ENCODE measurements around the gene TAOK3.
A peak's percentile ranks its signal among the peaks of the same experiment; 100 is the strongest.

Gene TAOK3

GRCh38 chr12:118109088-118109487, 263.6 kb downstream of the TAOK3 start:
- Histone ChIP-seq H3K9ac (ENCODE audit: low read depth in 1 of 2, low read length in 2 of 2) (no peak overlapping the region), H3K27ac (ENCODE audit: low read depth, low read length) (no peak overlapping the region), H3K27me3 (ENCODE audit: control insufficient read depth in 1 of 2, insufficient read depth in 2 of 2, low read length in 2 of 2) (no peaks in the 10 kb centered on the region), H3K4me3 (ENCODE audit: low read depth in 1 of 2, low read length in 2 of 2) (no peak overlapping the region), H3K36me3 (ENCODE audit: control insufficient read depth in 1 of 2, insufficient read depth in 2 of 2, low read length in 2 of 2) (no peaks in the 10 kb centered on the region), H3K4me1 (ENCODE audit: control insufficient read depth in 1 of 2, insufficient read depth in 2 of 2, low read length in 2 of 2) (peaks cover 0 to 16% of the 10 kb centered on the region in 2 donors), H3K9me3 (ENCODE audit: control insufficient read depth in 1 of 2, low read length in 2 of 2) (no peaks in the 10 kb centered on the region)

DNA sequence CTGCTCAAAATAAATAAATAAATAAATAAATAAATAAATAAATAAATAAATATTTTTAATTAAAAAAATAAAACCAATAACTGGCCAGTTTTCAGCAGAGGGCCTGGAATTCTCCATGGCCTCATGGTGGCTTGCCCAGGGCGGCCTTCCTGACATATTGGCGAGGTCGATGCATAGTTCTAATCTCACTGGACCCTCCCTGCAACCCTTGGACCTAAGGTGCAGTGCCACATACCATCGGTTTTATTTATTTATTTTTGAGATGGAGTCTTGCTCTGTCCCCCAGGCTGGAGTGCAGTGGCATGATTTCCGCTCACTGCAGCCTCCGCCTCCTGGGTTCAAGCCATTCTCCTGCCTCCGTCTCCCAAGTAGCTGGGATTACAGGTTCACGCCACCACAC, 265.0 kb downstream of the TAOK3 start:
- Histone ChIP-seq H3K4me3 (ENCODE audit: low read depth in 1 of 2, low read length in 2 of 2) (no peak overlapping the region), H3K9ac (ENCODE audit: low read depth in 1 of 2, low read length in 2 of 2) (no peak overlapping the region), H3K9me3 (ENCODE audit: control insufficient read depth in 1 of 2, low read length in 2 of 2) (no peaks in the 10 kb centered on the region), H3K36me3 (ENCODE audit: control insufficient read depth in 1 of 2, insufficient read depth in 2 of 2, low read length in 2 of 2) (no peaks in the 10 kb centered on the region), H3K4me1 (ENCODE audit: control insufficient read depth in 1 of 2, insufficient read depth in 2 of 2, low read length in 2 of 2) (peaks cover 0 to 17% of the 10 kb centered on the region in 2 donors), H3K27me3 (ENCODE audit: control insufficient read depth in 1 of 2, insufficient read depth in 2 of 2, low read length in 2 of 2) (no peaks in the 10 kb centered on the region), H3K27ac (ENCODE audit: low read depth, low read length) (no peak overlapping the region)

DNA sequence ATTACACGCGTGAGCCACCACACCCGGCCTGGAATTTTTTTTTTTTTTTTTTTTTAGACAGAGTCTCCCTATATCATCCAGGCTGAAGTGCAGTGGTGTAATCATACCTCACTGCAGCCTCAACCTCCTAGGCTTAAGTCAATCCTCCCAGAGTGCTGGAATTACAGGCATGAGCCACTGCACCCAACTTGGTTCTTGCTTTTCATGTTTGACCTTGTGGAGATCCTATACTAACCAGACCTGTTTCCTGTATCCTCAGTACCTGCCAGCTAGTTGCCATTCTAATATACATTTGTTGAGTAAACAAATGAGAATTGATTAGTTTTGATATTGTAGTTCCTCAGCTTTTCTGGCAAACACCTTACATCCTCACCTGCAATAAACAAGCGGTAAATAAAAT, 265.7 kb downstream of the TAOK3 start:
- Histone ChIP-seq H3K36me3 (ENCODE audit: control insufficient read depth in 1 of 2, insufficient read depth in 2 of 2, low read length in 2 of 2) (no peaks in the 10 kb centered on the region), H3K9ac (ENCODE audit: low read depth in 1 of 2, low read length in 2 of 2) (no peak overlapping the region), H3K9me3 (ENCODE audit: control insufficient read depth in 1 of 2, low read length in 2 of 2) (no peaks in the 10 kb centered on the region), H3K27me3 (ENCODE audit: control insufficient read depth in 1 of 2, insufficient read depth in 2 of 2, low read length in 2 of 2) (no peaks in the 10 kb centered on the region), H3K4me3 (ENCODE audit: low read depth in 1 of 2, low read length in 2 of 2) (no peak overlapping the region), H3K27ac (ENCODE audit: low read depth, low read length) (no peak overlapping the region), H3K4me1 (ENCODE audit: control insufficient read depth in 1 of 2, insufficient read depth in 2 of 2, low read length in 2 of 2) (peaks cover 6 to 17% of the 10 kb centered on the region in 2 donors)

- Histone ChIP-seq H3K4me1 (ENCODE audit: control insufficient read depth in 1 of 2, insufficient read depth in 2 of 2, low read length in 2 of 2) (peaks cover 15 to 17% of the 10 kb centered on the region in 2 donors), H3K36me3 (ENCODE audit: control insufficient read depth in 1 of 2, insufficient read depth in 2 of 2, low read length in 2 of 2) (no peaks in the 10 kb centered on the region), H3K4me3 (ENCODE audit: low read depth in 1 of 2, low read length in 2 of 2) (peak within 1 kb of the TSS; percentile 82 to 83), H3K27me3 (ENCODE audit: control insufficient read depth in 1 of 2, insufficient read depth in 2 of 2, low read length in 2 of 2) (no peaks in the 10 kb centered on the region), H3K27ac (ENCODE audit: low read depth, low read length) (peak within 1 kb of the TSS; percentile 50), H3K9ac (ENCODE audit: low read depth in 1 of 2, low read length in 2 of 2) (peak within 1 kb of the TSS; percentile 75 to 81), H3K9me3 (ENCODE audit: control insufficient read depth in 1 of 2, low read length in 2 of 2) (no peaks in the 10 kb centered on the region)
These were observed 268.9 kb downstream of the TAOK3 start, which contains the start of gene VSIG10 for GRCh38 chr12:118103601-118104382. VSIG10 (minus strand) TSS chr12:118104011; CDS start chr12:118103671, 340 bp downstream.

DNA sequence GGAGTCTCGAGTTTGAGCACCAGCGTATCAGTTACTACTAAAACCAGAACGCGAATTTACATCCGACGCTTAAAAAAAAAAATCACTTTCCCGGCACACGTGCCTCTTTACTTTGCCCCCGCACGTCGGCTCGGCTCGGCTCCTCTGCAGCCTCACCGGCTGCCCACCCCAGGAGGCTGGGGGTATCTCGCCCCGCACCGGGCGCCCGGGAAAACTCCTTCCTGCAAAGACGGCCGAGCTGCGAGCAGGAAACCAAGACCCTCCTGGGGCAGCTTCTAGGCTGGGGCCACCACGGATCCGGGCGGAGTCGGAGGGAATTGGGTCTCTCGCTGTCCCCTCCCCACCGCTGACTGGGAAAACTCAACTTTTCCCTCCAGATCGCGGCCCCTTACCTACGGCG, 269.5 kb downstream of the TAOK3 start:
- H3K9me3 ChIP-seq (ENCODE audit: control insufficient read depth in 1 of 2, low read length in 2 of 2) = no peaks in the 10 kb centered on the region
- peaks cover 12 to 19% of the 10 kb centered on the region in 2 donors for H3K4me1 ChIP-seq (ENCODE audit: control insufficient read depth in 1 of 2, insufficient read depth in 2 of 2, low read length in 2 of 2)
- H3K27ac ChIP-seq (ENCODE audit: low read depth, low read length) = peak overlapping the region; percentile 42

GRCh38 chr12:118102609-118103008, 270.1 kb downstream of the TAOK3 start:
- Histone ChIP-seq H3K27me3 (ENCODE audit: control insufficient read depth in 1 of 2, insufficient read depth in 2 of 2, low read length in 2 of 2) (no peaks in the 10 kb centered on the region), H3K27ac (ENCODE audit: low read depth, low read length) (no peak overlapping the region), H3K4me3 (ENCODE audit: low read depth in 1 of 2, low read length in 2 of 2) (peak overlapping the region; percentile 82 to 83), H3K9ac (ENCODE audit: low read depth in 1 of 2, low read length in 2 of 2) (peak overlapping the region; percentile 75 to 81), H3K9me3 (ENCODE audit: control insufficient read depth in 1 of 2, low read length in 2 of 2) (no peaks in the 10 kb centered on the region), H3K4me1 (ENCODE audit: control insufficient read depth in 1 of 2, insufficient read depth in 2 of 2, low read length in 2 of 2) (peaks cover 9 to 23% of the 10 kb centered on the region in 2 donors), H3K36me3 (ENCODE audit: control insufficient read depth in 1 of 2, insufficient read depth in 2 of 2, low read length in 2 of 2) (no peaks in the 10 kb centered on the region)

More for the DNA sequence above, 269.5 kb downstream of the TAOK3 start:
- H3K9ac ChIP-seq (ENCODE audit: low read depth in 1 of 2, low read length in 2 of 2) = peak overlapping the region; percentile 75 to 81
- no peaks in the 10 kb centered on the region for H3K36me3 ChIP-seq (ENCODE audit: control insufficient read depth in 1 of 2, insufficient read depth in 2 of 2, low read length in 2 of 2)
- H3K27me3 ChIP-seq (ENCODE audit: control insufficient read depth in 1 of 2, insufficient read depth in 2 of 2, low read length in 2 of 2) = no peaks in the 10 kb centered on the region
- H3K4me3 ChIP-seq (ENCODE audit: low read depth in 1 of 2, low read length in 2 of 2) = peak overlapping the region; percentile 82 to 83

- H3K9ac ChIP-seq (ENCODE audit: low read depth in 1 of 2, low read length in 2 of 2) = no peak overlapping the region
- no peak overlapping the region for H3K27ac ChIP-seq (ENCODE audit: low read depth, low read length)
- H3K27me3 ChIP-seq (ENCODE audit: control insufficient read depth in 1 of 2, insufficient read depth in 2 of 2, low read length in 2 of 2) = no peaks in the 10 kb centered on the region
- H3K4me3 ChIP-seq (ENCODE audit: low read depth in 1 of 2, low read length in 2 of 2) = peak overlapping the region; percentile 82 to 83
- H3K36me3 ChIP-seq (ENCODE audit: control insufficient read depth in 1 of 2, insufficient read depth in 2 of 2, low read length in 2 of 2) = no peaks in the 10 kb centered on the region
- no peaks in the 10 kb centered on the region for H3K9me3 ChIP-seq (ENCODE audit: control insufficient read depth in 1 of 2, low read length in 2 of 2)
- peaks cover 6 to 23% of the 10 kb centered on the region in 2 donors for H3K4me1 ChIP-seq (ENCODE audit: control insufficient read depth in 1 of 2, insufficient read depth in 2 of 2, low read length in 2 of 2)
These were observed 270.6 kb downstream of the TAOK3 start for GRCh38 chr12:118102070-118102469.

DNA sequence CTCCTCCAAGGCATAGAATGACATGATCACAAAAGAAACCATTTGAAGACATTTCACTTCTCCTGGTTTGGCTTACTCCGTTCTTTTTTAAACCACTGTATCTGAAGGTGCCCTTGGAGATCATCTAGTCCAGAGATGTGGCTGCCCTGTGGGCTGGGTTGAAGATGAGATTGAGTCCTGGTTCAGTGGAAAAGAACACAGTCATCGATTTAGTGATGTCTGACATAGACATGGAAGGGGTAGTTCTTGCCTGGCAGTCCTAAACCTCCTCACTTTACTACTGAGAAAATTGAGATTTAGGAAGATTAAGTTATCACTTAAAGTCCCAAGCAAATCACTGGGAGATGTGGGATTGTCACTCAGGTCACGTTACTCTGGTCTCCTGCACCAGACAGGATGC, 271.7 kb downstream of the TAOK3 start:
- no peak overlapping the region for H3K4me3 ChIP-seq (ENCODE audit: low read depth in 1 of 2, low read length in 2 of 2)
- H3K9me3 ChIP-seq (ENCODE audit: control insufficient read depth in 1 of 2, low read length in 2 of 2) = no peaks in the 10 kb centered on the region
- H3K4me1 ChIP-seq (ENCODE audit: control insufficient read depth in 1 of 2, insufficient read depth in 2 of 2, low read length in 2 of 2) = peaks cover 5 to 23% of the 10 kb centered on the region in 2 donors
- H3K36me3 ChIP-seq (ENCODE audit: control insufficient read depth in 1 of 2, insufficient read depth in 2 of 2, low read length in 2 of 2) = no peaks in the 10 kb centered on the region
- no peaks in the 10 kb centered on the region for H3K27me3 ChIP-seq (ENCODE audit: control insufficient read depth in 1 of 2, insufficient read depth in 2 of 2, low read length in 2 of 2)
- no peak overlapping the region for H3K27ac ChIP-seq (ENCODE audit: low read depth, low read length)
- H3K9ac ChIP-seq (ENCODE audit: low read depth in 1 of 2, low read length in 2 of 2) = no peak overlapping the region

Data from duodenal mucosa (tissue), 2 donors.